ENCODE results near the gene FLNC. TPM values are rescaled to one million over a fixed set of nuclear protein-coding genes. Genes with fewer than 3 reads are reported as not detected.

Gene FLNC
- total and polyA plus RNA-seq, 9 of the 15 experiments (the other 6 are each of a cell fraction or from before 2014, with no cell fraction given): 0.90 to 155 (median 28.8) TPM

- no peak for TF ChIP-seq ZNF639 (CRISPR knock-in tag; conservative IDR thresholded peaks at IDR 0.05 in 1 of 2, IDR thresholded peaks at IDR 0.05 in 1 of 2)
- TF ChIP-seq ZNF253 (CRISPR knock-in tag; conservative IDR thresholded peaks at IDR 0.05): no peak
- no peak for TF ChIP-seq GATAD2B (IDR thresholded peaks at IDR 0.05; ENCODE audit: borderline replicate concordance)
- TF ChIP-seq, protein P1, sequence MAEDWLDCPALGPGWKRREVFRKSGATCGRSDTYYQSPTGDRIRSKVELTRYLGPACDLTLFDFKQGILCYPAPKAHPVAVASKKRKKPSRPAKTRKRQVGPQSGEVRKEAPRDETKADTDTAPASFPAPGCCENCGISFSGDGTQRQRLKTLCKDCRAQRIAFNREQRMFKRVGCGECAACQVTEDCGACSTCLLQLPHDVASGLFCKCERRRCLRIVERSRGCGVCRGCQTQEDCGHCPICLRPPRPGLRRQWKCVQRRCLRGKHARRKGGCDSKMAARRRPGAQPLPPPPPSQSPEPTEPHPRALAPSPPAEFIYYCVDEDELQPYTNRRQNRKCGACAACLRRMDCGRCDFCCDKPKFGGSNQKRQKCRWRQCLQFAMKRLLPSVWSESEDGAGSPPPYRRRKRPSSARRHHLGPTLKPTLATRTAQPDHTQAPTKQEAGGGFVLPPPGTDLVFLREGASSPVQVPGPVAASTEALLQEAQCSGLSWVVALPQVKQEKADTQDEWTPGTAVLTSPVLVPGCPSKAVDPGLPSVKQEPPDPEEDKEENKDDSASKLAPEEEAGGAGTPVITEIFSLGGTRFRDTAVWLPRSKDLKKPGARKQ (CRISPR knock-in tag; IDR thresholded peaks at IDR 0.05): no peak
- TF ChIP-seq, protein P2, sequence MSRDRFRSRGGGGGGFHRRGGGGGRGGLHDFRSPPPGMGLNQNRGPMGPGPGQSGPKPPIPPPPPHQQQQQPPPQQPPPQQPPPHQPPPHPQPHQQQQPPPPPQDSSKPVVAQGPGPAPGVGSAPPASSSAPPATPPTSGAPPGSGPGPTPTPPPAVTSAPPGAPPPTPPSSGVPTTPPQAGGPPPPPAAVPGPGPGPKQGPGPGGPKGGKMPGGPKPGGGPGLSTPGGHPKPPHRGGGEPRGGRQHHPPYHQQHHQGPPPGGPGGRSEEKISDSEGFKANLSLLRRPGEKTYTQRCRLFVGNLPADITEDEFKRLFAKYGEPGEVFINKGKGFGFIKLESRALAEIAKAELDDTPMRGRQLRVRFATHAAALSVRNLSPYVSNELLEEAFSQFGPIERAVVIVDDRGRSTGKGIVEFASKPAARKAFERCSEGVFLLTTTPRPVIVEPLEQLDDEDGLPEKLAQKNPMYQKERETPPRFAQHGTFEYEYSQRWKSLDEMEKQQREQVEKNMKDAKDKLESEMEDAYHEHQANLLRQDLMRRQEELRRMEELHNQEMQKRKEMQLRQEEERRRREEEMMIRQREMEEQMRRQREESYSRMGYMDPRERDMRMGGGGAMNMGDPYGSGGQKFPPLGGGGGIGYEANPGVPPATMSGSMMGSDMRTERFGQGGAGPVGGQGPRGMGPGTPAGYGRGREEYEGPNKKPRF (IDR thresholded peaks at IDR 0.05; ENCODE audit: low read depth, low read length): no peak
- TF ChIP-seq ZNF263 (CRISPR knock-in tag; IDR thresholded peaks at IDR 0.05; ENCODE audit: borderline replicate concordance): no peak; the same call in 1 of the 2 replicates
- no peak for TF ChIP-seq ATF4 (CRISPR knock-in tag; IDR thresholded peaks at IDR 0.05)
- no peak for TF ChIP-seq ZBTB17 (CRISPR knock-in tag; IDR thresholded peaks at IDR 0.05)
- no peak for TF ChIP-seq ZNF384 (IDR thresholded peaks at IDR 0.05; ENCODE audit: low read depth, low read length)
- no peak for TF ChIP-seq SRSF1 (IDR thresholded peaks at IDR 0.05; ENCODE audit: low read depth, low read length)
- TF ChIP-seq NCOA4 (IDR thresholded peaks at IDR 0.05; ENCODE audit: partially characterized antibody): no peak
- TF ChIP-seq ZBTB1 (CRISPR knock-in tag; IDR thresholded peaks at IDR 0.05; ENCODE audit: borderline replicate concordance, low read depth): no peak
- 0 out of 2 replicates have a peak, but pooled peaks have one; percentile 4 for TF ChIP-seq CBX1 (IDR thresholded peaks at IDR 0.05; ENCODE audit: low read depth)
- no peak for TF ChIP-seq MAFG (tag; conservative IDR thresholded peaks at IDR 0.05)
- TF ChIP-seq POLR2G (IDR thresholded peaks at IDR 0.05; ENCODE audit: low read depth, low read length): 0 out of 2 replicates have a peak, but pooled peaks have one; percentile 31
- no peak for TF ChIP-seq ID3 (CRISPR knock-in tag; IDR thresholded peaks at IDR 0.05)
- TF ChIP-seq ID3 (tag; IDR thresholded peaks at IDR 0.05): no peak
- TF ChIP-seq ADNP (tag; IDR thresholded peaks at IDR 0.05): no peak
- TF ChIP-seq SMARCC2 (IDR thresholded peaks at IDR 0.05; ENCODE audit: low read depth): no peak
- no peak for TF ChIP-seq ZFP1 (CRISPR knock-in tag; IDR thresholded peaks at IDR 0.05)
Measured at GRCh38 chr7:128829391-128830166, 627 bp upstream of the FLNC start (continued).
